ENCODE measurements around the gene NUP93. TPM values are rescaled to one million over a fixed set of nuclear protein-coding genes. Genes with fewer than 3 reads are reported as not detected.

The NUP93 gene
- polyA plus RNA-seq, 1 donor (not counting 4 experiments of a cell fraction or from before 2014, with no cell fraction given) = 74.1 TPM

DNA sequence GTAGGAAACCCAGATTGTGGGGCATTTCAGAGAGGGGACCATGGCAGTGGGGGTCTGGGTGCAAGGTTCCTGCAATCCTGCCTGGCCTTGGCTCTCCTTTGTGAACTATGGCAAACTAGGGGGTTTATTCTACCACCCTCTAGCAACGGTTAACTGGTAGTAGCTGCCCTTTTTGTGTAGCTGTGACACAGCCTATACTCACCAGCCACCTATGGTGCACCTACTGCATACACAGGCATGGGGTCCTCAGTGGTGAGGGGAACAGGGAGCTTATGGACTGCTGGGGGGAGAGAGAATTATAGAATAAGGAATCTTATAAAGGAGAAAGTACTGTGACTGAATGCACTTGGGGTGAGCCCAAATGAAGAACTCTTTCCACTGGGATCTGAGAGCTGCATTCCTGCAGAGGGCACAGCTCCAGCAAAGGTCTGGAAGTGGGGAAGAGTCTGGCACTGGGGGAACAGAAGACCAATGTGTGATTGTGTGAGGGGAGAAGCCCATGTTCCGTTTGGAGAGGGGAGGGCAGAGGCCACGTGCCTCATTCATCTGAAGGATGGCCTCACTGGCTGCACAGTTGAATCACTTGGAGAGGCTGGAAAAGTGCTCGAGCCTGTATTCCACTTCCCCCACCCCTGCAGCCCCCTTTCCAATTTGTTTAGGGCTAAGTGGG is 45.5 kb upstream of the NUP93 start:
- H3K4me1 ChIP-seq (ENCODE audit: control insufficient read depth, extremely low read depth, insufficient read depth, low read length) = peaks cover 38% of the 10 kb centered on the region
- peak overlapping the region; percentile 100 for H3K4me2 ChIP-seq (ENCODE audit: control insufficient read depth, extremely low read depth, insufficient read depth, low read depth, low read length)
- H3K9me3 ChIP-seq (ENCODE audit: control insufficient read depth, low read depth, low read length) = peaks cover 1% of the 10 kb centered on the region
- dilution Hi-C loops (cut with MboI; ENCODE audit: extremely low pct_ligation_motif_present, low sequenced_read_pairs) = no loop called here
- no peak overlapping the region for H3K4me3 ChIP-seq (ENCODE audit: control insufficient read depth in 2 of 3, extremely low read depth in 1 of 3, insufficient read depth in 2 of 3, low read depth in 1 of 3, low read length in 3 of 3)
- peak; percentile 44 for FAIRE-seq
- H2AFZ ChIP-seq (ENCODE audit: control insufficient read depth, low read length) = no peak overlapping the region
- H3K79me2 ChIP-seq (ENCODE audit: control insufficient read depth, insufficient read depth, low read length) = peaks cover 4% of the 10 kb centered on the region
- H3K9me1 ChIP-seq (ENCODE audit: control insufficient read depth, extremely low read depth, insufficient read depth, low read length) = no peaks in the 10 kb centered on the region
- TF ChIP-seq EZH2 (IDR thresholded peaks at IDR 0.05; ENCODE audit: low read length) = no peak
- TF ChIP-seq, protein P1, sequence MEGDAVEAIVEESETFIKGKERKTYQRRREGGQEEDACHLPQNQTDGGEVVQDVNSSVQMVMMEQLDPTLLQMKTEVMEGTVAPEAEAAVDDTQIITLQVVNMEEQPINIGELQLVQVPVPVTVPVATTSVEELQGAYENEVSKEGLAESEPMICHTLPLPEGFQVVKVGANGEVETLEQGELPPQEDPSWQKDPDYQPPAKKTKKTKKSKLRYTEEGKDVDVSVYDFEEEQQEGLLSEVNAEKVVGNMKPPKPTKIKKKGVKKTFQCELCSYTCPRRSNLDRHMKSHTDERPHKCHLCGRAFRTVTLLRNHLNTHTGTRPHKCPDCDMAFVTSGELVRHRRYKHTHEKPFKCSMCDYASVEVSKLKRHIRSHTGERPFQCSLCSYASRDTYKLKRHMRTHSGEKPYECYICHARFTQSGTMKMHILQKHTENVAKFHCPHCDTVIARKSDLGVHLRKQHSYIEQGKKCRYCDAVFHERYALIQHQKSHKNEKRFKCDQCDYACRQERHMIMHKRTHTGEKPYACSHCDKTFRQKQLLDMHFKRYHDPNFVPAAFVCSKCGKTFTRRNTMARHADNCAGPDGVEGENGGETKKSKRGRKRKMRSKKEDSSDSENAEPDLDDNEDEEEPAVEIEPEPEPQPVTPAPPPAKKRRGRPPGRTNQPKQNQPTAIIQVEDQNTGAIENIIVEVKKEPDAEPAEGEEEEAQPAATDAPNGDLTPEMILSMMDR (optimal IDR thresholded peaks at IDR 0.05 in 1 of 3, IDR thresholded peaks at IDR 0.05 in 1 of 3, conservative IDR thresholded peaks at IDR 0.05 in 1 of 3; ENCODE audit: extremely low read depth in 1 of 3, insufficient read depth in 2 of 3, low read length in 3 of 3) = no peak
- H4K20me1 ChIP-seq (ENCODE audit: control insufficient read depth, extremely low read depth, insufficient read depth, low read length) = no peaks in the 10 kb centered on the region
- H3K9ac ChIP-seq (ENCODE audit: control insufficient read depth, extremely low read depth, insufficient read depth, low read length) = no peak overlapping the region
- H3K36me3 ChIP-seq (ENCODE audit: control insufficient read depth in 2 of 2, extremely low read depth in 1 of 2, insufficient read depth in 2 of 2, low read length in 2 of 2) = peaks cover 0 to 3% of the 10 kb centered on the region in 2 experiments
- no peaks in the 10 kb centered on the region for H3K27me3 ChIP-seq (ENCODE audit: control insufficient read depth, extremely low read depth, insufficient read depth, low read length)
- no peak for DNase-seq (ENCODE audit: low read depth, low spot score)
- no peak overlapping the region for H3K27ac ChIP-seq (ENCODE audit: control insufficient read depth, insufficient read depth, low read length)

DNA sequence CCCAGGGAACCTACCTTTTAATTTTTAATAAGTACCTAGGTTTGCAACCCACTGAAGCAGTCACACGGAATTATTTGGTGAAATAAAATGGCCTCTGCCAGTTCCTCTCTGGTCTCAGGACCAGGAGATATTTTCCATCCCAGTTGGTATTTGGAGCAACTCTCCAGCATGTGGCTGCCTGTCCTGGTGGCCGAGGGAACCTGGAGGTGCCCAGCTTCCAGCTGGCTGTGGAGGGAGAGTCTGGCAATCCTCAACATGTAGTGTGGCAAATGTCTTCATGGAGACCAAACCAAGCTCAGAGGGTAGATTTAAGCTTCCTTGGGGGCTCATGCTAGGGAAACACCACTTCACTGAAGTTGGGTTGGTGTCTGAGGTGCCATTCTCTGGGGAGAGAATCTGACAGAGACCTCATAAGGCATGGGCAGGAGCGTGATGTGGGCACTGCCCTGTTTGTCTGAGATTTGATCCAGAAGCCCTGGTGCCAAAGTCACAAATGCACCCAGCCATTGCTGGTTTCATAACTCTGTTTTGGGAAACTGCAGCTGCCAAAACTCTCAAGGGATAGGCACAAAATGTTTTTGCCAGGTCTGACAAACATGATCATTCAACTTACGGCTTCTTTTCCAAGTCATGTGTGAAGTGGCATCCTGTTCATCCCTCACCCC is 44.9 kb upstream of the NUP93 start:
- Histone ChIP-seq H3K9ac (ENCODE audit: control insufficient read depth, extremely low read depth, insufficient read depth, low read length) (no peak overlapping the region), H3K79me2 (ENCODE audit: control insufficient read depth, insufficient read depth, low read length) (peaks cover 4% of the 10 kb centered on the region), H3K4me3 (ENCODE audit: control insufficient read depth in 2 of 3, extremely low read depth in 1 of 3, insufficient read depth in 2 of 3, low read depth in 1 of 3, low read length in 3 of 3) (no peak overlapping the region), H3K27me3 (ENCODE audit: control insufficient read depth, extremely low read depth, insufficient read depth, low read length) (no peaks in the 10 kb centered on the region), H4K20me1 (ENCODE audit: control insufficient read depth, extremely low read depth, insufficient read depth, low read length) (no peaks in the 10 kb centered on the region), H3K9me1 (ENCODE audit: control insufficient read depth, extremely low read depth, insufficient read depth, low read length) (no peaks in the 10 kb centered on the region), H3K27ac (ENCODE audit: control insufficient read depth, insufficient read depth, low read length) (no peak overlapping the region), H3K9me3 (ENCODE audit: control insufficient read depth, low read depth, low read length) (peaks cover 1% of the 10 kb centered on the region), H3K4me1 (ENCODE audit: control insufficient read depth, extremely low read depth, insufficient read depth, low read length) (peaks cover 41% of the 10 kb centered on the region), H2AFZ (ENCODE audit: control insufficient read depth, low read length) (peak overlapping the region; percentile 28), H3K4me2 (ENCODE audit: control insufficient read depth, extremely low read depth, insufficient read depth, low read depth, low read length) (peak overlapping the region; percentile 9), H3K36me3 (ENCODE audit: control insufficient read depth in 2 of 2, extremely low read depth in 1 of 2, insufficient read depth in 2 of 2, low read length in 2 of 2) (peaks cover 0 to 3% of the 10 kb centered on the region in 2 experiments)
- dilution Hi-C loops (cut with MboI; ENCODE audit: extremely low pct_ligation_motif_present, low sequenced_read_pairs) = no loop called here
- DNase-seq (ENCODE audit: low read depth, low spot score) (no peak), FAIRE-seq (peak; percentile 32)
- no peak for TF ChIP-seq EZH2 (IDR thresholded peaks at IDR 0.05; ENCODE audit: low read length)
- TF ChIP-seq, protein P1 (optimal IDR thresholded peaks at IDR 0.05 in 1 of 3, IDR thresholded peaks at IDR 0.05 in 1 of 3, conservative IDR thresholded peaks at IDR 0.05 in 1 of 3; ENCODE audit: extremely low read depth in 1 of 3, insufficient read depth in 2 of 3, low read length in 3 of 3) = no peak

Measured in keratinocyte (primary cell).